ENCODE data around the gene ZNF296. TPM values are rescaled to one million over a fixed set of nuclear protein-coding genes. Genes with fewer than 3 reads are reported as not detected.

The ZNF296 gene
- total and polyA plus RNA-seq, 2 of the 13 experiments (the other 11 are each of a cell fraction or from before 2014, with no cell fraction given): 0.26 to 0.62 TPM

GRCh38 chr19:45113628-45114027, 37.4 kb upstream of the ZNF296 start (continued):
- peak; percentile 47; the same call in 1 of the 2 replicates for TF ChIP-seq ZNF687 (CRISPR knock-in tag; IDR thresholded peaks at IDR 0.05)
- TF ChIP-seq RFX1 (IDR thresholded peaks at IDR 0.05): no peak
- TF ChIP-seq ZNF451 (CRISPR knock-in tag; IDR thresholded peaks at IDR 0.05): no peak
- TF ChIP-seq GFI1 (CRISPR knock-in tag; IDR thresholded peaks at IDR 0.05; ENCODE audit: borderline replicate concordance): no peak
- 0 out of 2 replicates have a peak, but pooled peaks have one; percentile 38 for TF ChIP-seq PHF21A (CRISPR knock-in tag; IDR thresholded peaks at IDR 0.05)
- no peak for TF ChIP-seq ZBTB37 (CRISPR knock-in tag; IDR thresholded peaks at IDR 0.05)
- no peak for TF ChIP-seq ZBTB10 (CRISPR knock-in tag; IDR thresholded peaks at IDR 0.05; ENCODE audit: borderline replicate concordance)
- no peak for TF ChIP-seq ZNF17 (CRISPR knock-in tag; IDR thresholded peaks at IDR 0.05)
- TF ChIP-seq ZNF580 (CRISPR knock-in tag; IDR thresholded peaks at IDR 0.05; ENCODE audit: borderline replicate concordance, low read depth): no peak
- no peak for TF ChIP-seq TCF12 (IDR thresholded peaks at IDR 0.05)
- no peak for TF ChIP-seq TCF12 (CRISPR knock-in tag; IDR thresholded peaks at IDR 0.05)
- no peak for TF ChIP-seq SETDB1 (CRISPR knock-in tag; IDR thresholded peaks at IDR 0.05; ENCODE audit: borderline replicate concordance)
- TF ChIP-seq FOXP4 (CRISPR knock-in tag; IDR thresholded peaks at IDR 0.05): no peak
- TF ChIP-seq ZNF644 (CRISPR knock-in tag; IDR thresholded peaks at IDR 0.05; ENCODE audit: low read depth): no peak
- no peak for TF ChIP-seq LBX2 (CRISPR knock-in tag; IDR thresholded peaks at IDR 0.05; ENCODE audit: borderline replicate concordance)
- TF ChIP-seq ZBTB38 (CRISPR knock-in tag; IDR thresholded peaks at IDR 0.05): no peak
- TF ChIP-seq PATZ1 (CRISPR knock-in tag; IDR thresholded peaks at IDR 0.05): peak; percentile 75
